Measurements from ENCODE around the gene NOTCH2NLA. TPM values are rescaled to one million over a fixed set of nuclear protein-coding genes. Genes with fewer than 3 reads are reported as not detected.

NOTCH2NLA gene
- total RNA-seq = 63.3 and 121 TPM in 2 replicates

GRCh38 chr1:146228710-146229477 lies at the start of gene NOTCH2NLA:
NOTCH2NLA (minus strand) TSS chr1:146229021; CDS start chr1:146189337, 39,684 bp downstream.

GRCh38 chr1:146144465-146144864 lies 84.4 kb downstream of the NOTCH2NLA start, which contains the start of gene NBPF10:
NBPF10 (minus strand) TSS chr1:146144804; CDS start chr1:146144769, 35 bp downstream.

Other genes with a start within 250 kb of the NOTCH2NLA start
- gene TXNIP, start 232.4 kb downstream of the NOTCH2NLA start, total RNA-seq = 80.0 and 159 TPM in 2 replicates
- not detected in 2 replicates for gene HJV, start 207.3 kb downstream of the NOTCH2NLA start, total RNA-seq
- 2.0 and 4.4 TPM in 2 replicates for gene NBPF10, start 84.2 kb downstream of the NOTCH2NLA start, total RNA-seq